Measurements from ENCODE around the gene LBX1.

The LBX1 gene

DNA sequence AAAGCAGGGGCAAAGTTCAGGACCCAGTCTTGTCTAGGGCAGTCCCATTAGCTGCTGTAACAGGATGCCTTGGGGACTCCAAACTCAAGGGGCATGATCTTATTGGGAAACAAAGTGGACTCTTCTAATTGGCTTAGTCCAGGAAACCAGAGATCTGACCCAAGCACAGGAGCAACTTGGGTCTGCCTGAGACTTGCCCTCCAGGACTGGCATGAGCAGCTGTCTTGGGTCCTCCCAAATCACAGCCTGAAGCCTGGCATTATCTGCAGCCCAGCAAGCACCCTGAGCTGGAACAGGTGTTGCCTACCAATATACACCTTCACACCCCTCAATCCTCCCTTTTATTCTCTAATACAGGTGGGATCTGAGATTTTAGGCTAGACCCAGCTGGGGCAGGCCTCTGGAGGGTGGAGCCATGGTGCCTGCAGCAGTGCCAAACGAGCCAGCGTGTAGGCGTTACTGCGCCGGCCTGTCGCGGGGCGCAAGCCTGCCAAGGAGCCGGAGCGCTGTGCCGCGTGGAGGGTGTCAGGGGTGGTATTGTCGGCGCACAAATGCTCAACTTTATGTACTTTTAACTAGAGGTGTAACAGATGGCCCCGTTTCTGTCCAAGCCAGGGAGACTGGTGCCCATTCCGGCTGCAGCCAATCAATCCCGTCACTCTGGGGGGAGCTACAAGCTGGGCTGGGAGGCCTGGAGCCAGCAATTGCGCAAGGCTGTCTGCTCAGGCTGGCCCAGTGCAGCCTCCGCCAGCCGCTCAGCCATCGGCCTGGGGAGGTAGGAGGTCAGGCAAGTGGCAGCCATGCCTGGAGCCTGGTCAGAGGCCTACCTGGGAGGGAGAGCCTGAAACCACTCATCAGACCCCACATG lies 12.8 kb upstream of the LBX1 start:
- Histone ChIP-seq H3K36me3 (ENCODE audit: control insufficient read depth, insufficient read depth, low read length) (no peaks in the 10 kb centered on the region), H3K27me3 (ENCODE audit: control insufficient read depth, insufficient read depth, low read length) (peaks cover 82% of the 10 kb centered on the region), H3K27ac (ENCODE audit: low read depth, low read length) (no peak overlapping the region), H3K4me1 (ENCODE audit: control insufficient read depth, insufficient read depth, low read length) (peaks cover 9% of the 10 kb centered on the region), H3K4me3 (ENCODE audit: low read depth, low read length) (no peak overlapping the region), H3K9ac (ENCODE audit: low read depth, low read length) (no peak overlapping the region), H3K9me3 (ENCODE audit: control insufficient read depth, insufficient read depth, low read length) (no peaks in the 10 kb centered on the region)

- no peak overlapping the region for H3K27ac ChIP-seq (ENCODE audit: low read depth, low read length)
- no peaks in the 10 kb centered on the region for H3K36me3 ChIP-seq (ENCODE audit: control insufficient read depth, insufficient read depth, low read length)
- H3K27me3 ChIP-seq (ENCODE audit: control insufficient read depth, insufficient read depth, low read length): peaks cover 95% of the 10 kb centered on the region
- H3K9me3 ChIP-seq (ENCODE audit: control insufficient read depth, insufficient read depth, low read length): no peaks in the 10 kb centered on the region
- no peak overlapping the region for H3K4me3 ChIP-seq (ENCODE audit: low read depth, low read length)
- no peak overlapping the region for H3K9ac ChIP-seq (ENCODE audit: low read depth, low read length)
- H3K4me1 ChIP-seq (ENCODE audit: control insufficient read depth, insufficient read depth, low read length): peaks cover 9% of the 10 kb centered on the region
Measured at GRCh38 chr10:101238732-101239105, 9.5 kb upstream of the LBX1 start.

DNA sequence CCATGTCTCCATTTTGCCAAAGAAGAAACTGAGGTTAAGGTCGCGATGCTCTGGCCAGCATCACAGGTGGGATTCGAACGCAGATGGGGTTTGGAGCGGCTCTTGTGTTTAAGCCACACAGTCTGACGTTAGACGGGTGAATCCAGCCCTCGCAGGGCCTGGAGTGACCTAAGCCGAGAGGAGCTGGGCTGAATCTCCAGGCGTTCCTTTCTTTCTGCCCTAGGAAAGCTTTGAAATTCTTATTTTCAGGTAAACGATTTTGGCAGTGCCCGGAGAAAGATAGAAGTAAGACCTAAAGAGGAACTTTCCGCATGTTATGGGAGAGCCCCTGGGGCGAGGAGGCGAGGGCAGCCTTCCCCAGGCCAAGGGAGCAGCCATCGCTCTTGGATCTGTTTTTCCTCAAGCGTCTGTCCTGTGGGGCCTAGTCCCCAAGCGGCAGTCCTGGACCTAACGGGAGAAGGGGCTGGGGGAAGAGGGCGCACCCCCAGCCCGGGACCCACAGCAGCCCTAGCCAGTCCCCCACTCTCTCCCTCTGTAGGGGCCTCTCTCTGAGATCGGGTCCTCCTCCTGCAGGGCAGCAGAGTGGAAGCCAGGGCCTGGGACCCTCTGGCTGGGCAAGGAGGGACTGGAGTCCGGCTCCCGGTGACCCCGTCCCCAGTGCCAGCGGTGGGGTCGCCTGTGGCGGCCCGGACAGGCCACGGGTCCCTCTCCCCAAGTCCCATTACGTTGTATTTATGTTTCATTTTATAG lies 8.9 kb upstream of the LBX1 start:
- no peaks in the 10 kb centered on the region for H3K36me3 ChIP-seq (ENCODE audit: control insufficient read depth, insufficient read depth, low read length)
- H3K4me3 ChIP-seq (ENCODE audit: low read depth, low read length): no peak overlapping the region
- H3K9ac ChIP-seq (ENCODE audit: low read depth, low read length): no peak overlapping the region
- peaks cover 9% of the 10 kb centered on the region for H3K4me1 ChIP-seq (ENCODE audit: control insufficient read depth, insufficient read depth, low read length)
- peaks cover 97% of the 10 kb centered on the region for H3K27me3 ChIP-seq (ENCODE audit: control insufficient read depth, insufficient read depth, low read length)
- no peaks in the 10 kb centered on the region for H3K9me3 ChIP-seq (ENCODE audit: control insufficient read depth, insufficient read depth, low read length)
- H3K27ac ChIP-seq (ENCODE audit: low read depth, low read length): no peak overlapping the region

DNA sequence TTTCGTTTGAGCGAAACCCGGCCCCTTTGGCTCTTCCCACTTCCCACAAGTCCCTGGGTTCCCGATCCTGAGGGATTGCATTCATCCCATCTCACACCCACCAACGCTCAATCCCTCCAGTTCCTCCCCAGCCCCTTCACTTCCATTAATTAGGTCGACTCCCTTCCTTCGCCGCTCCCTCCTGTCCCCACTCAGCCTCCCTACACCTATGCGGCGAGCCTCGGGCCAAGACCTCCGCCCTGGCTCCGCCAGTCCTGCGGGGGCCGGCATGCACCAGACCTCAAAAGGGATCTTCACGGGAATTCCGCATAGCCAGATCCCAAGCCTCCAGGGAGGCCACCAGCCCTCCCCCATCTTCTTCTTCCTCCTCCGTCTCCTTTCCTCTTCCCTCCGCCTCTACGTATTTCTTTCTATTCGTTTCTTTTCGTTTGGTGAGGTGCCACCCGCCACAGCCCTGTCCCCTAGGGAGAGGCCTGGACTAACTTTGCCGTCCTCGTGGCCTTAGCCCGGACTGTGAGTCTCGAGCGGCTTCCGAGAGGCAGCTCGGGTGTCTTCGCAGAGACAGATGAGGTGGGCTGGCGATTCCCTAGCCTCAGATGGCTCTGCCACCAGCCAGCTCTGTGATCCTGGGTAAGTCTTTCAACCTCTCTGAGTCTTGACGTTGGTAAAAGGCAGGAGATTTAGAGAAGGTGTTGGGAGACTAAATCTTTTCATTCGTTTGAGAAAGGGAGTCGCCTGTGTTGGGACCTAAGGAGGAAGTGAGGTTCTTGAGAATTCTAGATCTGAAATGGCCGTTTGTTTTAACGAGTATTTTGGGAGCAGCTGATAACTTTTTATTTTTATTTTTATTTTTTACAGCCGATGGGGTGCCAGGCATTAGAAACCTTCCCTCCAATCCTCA lies 8.1 kb upstream of the LBX1 start:
- H3K9me3 ChIP-seq (ENCODE audit: control insufficient read depth, insufficient read depth, low read length): no peaks in the 10 kb centered on the region
- H3K9ac ChIP-seq (ENCODE audit: low read depth, low read length): no peak overlapping the region
- peaks cover 98% of the 10 kb centered on the region for H3K27me3 ChIP-seq (ENCODE audit: control insufficient read depth, insufficient read depth, low read length)
- no peaks in the 10 kb centered on the region for H3K36me3 ChIP-seq (ENCODE audit: control insufficient read depth, insufficient read depth, low read length)
- H3K4me1 ChIP-seq (ENCODE audit: control insufficient read depth, insufficient read depth, low read length): peaks cover 9% of the 10 kb centered on the region
- H3K27ac ChIP-seq (ENCODE audit: low read depth, low read length): no peak overlapping the region
- H3K4me3 ChIP-seq (ENCODE audit: low read depth, low read length): peak overlapping the region; percentile 58

- H3K36me3 ChIP-seq (ENCODE audit: control insufficient read depth, insufficient read depth, low read length): no peaks in the 10 kb centered on the region
- H3K27ac ChIP-seq (ENCODE audit: low read depth, low read length): no peak overlapping the region
- no peaks in the 10 kb centered on the region for H3K9me3 ChIP-seq (ENCODE audit: control insufficient read depth, insufficient read depth, low read length)
- peaks cover 98% of the 10 kb centered on the region for H3K27me3 ChIP-seq (ENCODE audit: control insufficient read depth, insufficient read depth, low read length)
- H3K4me3 ChIP-seq (ENCODE audit: low read depth, low read length): peak overlapping the region; percentile 58
- no peak overlapping the region for H3K9ac ChIP-seq (ENCODE audit: low read depth, low read length)
- H3K4me1 ChIP-seq (ENCODE audit: control insufficient read depth, insufficient read depth, low read length): peaks cover 9% of the 10 kb centered on the region
Measured at GRCh38 chr10:101236376-101237080, 7.3 kb upstream of the LBX1 start.

- Histone ChIP-seq H3K27me3 (ENCODE audit: control insufficient read depth, insufficient read depth, low read length) (peaks cover 100% of the 10 kb centered on the region), H3K9me3 (ENCODE audit: control insufficient read depth, insufficient read depth, low read length) (no peaks in the 10 kb centered on the region), H3K4me3 (ENCODE audit: low read depth, low read length) (no peak overlapping the region)
Measured at GRCh38 chr10:101235766-101236165, 6.5 kb upstream of the LBX1 start.

GRCh38 chr10:101234333-101234732 lies 5.1 kb upstream of the LBX1 start:
- Histone ChIP-seq H3K9ac (ENCODE audit: low read depth, low read length) (no peak overlapping the region), H3K9me3 (ENCODE audit: control insufficient read depth, insufficient read depth, low read length) (no peaks in the 10 kb centered on the region), H3K27me3 (ENCODE audit: control insufficient read depth, insufficient read depth, low read length) (peaks cover 100% of the 10 kb centered on the region), H3K36me3 (ENCODE audit: control insufficient read depth, insufficient read depth, low read length) (no peaks in the 10 kb centered on the region), H3K4me3 (ENCODE audit: low read depth, low read length) (no peak overlapping the region), H3K27ac (ENCODE audit: low read depth, low read length) (no peak overlapping the region), H3K4me1 (ENCODE audit: control insufficient read depth, insufficient read depth, low read length) (peaks cover 15% of the 10 kb centered on the region)

More at GRCh38 chr10:101235766-101236165, 6.5 kb upstream of the LBX1 start:
- no peaks in the 10 kb centered on the region for H3K36me3 ChIP-seq (ENCODE audit: control insufficient read depth, insufficient read depth, low read length)
- H3K4me1 ChIP-seq (ENCODE audit: control insufficient read depth, insufficient read depth, low read length): peaks cover 9% of the 10 kb centered on the region
- H3K27ac ChIP-seq (ENCODE audit: low read depth, low read length): no peak overlapping the region
- no peak overlapping the region for H3K9ac ChIP-seq (ENCODE audit: low read depth, low read length)

- Histone ChIP-seq H3K9me3 (ENCODE audit: control insufficient read depth, insufficient read depth, low read length) (no peaks in the 10 kb centered on the region), H3K27me3 (ENCODE audit: control insufficient read depth, insufficient read depth, low read length) (peaks cover 100% of the 10 kb centered on the region), H3K4me3 (ENCODE audit: low read depth, low read length) (no peak overlapping the region), H3K4me1 (ENCODE audit: control insufficient read depth, insufficient read depth, low read length) (peaks cover 15% of the 10 kb centered on the region), H3K27ac (ENCODE audit: low read depth, low read length) (no peak overlapping the region), H3K9ac (ENCODE audit: low read depth, low read length) (no peak overlapping the region), H3K36me3 (ENCODE audit: control insufficient read depth, insufficient read depth, low read length) (no peaks in the 10 kb centered on the region)
Measured at GRCh38 chr10:101233863-101234262, 4.6 kb upstream of the LBX1 start.

DNA sequence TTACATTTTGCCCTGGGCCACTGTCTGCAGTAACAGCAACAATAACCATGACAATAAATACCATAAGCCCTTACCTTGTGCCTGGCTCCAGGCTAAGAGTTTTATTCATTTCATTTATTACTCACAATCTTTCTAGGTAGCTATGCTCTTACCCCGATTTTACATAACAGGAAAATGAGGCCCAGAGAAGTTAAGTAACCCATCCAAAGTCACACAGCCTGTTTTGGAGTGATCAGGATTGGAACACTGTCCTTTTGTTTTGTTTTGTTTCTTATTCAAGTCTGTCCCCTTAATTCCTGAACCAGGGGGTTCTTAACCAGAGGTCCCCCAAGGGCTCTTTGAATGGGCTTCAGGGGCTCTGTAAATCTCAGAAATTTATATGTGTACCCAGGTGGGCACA lies 4.2 kb upstream of the LBX1 start:
- no peak overlapping the region for H3K4me3 ChIP-seq (ENCODE audit: low read depth, low read length)
- H3K27ac ChIP-seq (ENCODE audit: low read depth, low read length): no peak overlapping the region
- no peaks in the 10 kb centered on the region for H3K9me3 ChIP-seq (ENCODE audit: control insufficient read depth, insufficient read depth, low read length)
- H3K27me3 ChIP-seq (ENCODE audit: control insufficient read depth, insufficient read depth, low read length): peaks cover 100% of the 10 kb centered on the region
- H3K4me1 ChIP-seq (ENCODE audit: control insufficient read depth, insufficient read depth, low read length): peaks cover 15% of the 10 kb centered on the region
- H3K36me3 ChIP-seq (ENCODE audit: control insufficient read depth, insufficient read depth, low read length): no peaks in the 10 kb centered on the region
- no peak overlapping the region for H3K9ac ChIP-seq (ENCODE audit: low read depth, low read length)

DNA sequence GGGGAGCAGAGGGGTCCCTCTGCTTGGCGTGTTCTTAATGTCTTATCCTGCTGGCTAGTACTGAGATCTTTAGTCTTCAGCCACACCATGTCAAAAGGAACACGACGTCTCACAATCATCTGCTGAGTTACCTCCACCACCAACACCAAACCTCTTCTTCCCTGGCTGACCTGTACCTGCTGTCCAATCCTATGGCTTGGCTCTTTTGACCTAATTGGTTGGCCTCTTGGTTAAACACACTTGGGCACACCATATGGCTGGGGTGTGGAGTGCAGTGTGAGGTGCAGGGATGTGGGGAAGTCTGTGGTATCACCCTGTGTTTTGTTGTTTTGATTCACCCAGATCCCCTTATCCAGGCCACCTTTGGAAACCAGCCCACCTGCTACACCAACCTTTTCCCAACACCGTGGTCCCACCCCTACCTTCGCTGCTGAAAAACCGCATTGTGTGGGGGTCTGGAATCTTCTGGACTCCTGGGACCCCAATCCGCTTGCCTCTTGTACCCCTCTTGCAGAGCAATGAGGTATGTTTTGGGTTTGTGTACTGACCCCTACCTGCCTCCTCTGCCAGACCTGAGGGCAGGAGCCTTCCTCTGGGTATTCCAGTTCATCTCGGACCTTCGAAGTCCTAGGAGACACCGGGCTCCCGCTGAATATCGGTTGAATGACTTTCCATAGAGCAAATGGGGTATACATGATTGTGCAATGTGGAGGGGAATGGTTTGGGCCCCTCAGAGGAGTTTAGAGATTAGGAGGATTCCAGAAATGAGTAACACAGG lies 2.8 kb upstream of the LBX1 start:
- Histone ChIP-seq H3K4me3 (ENCODE audit: low read depth, low read length) (no peak overlapping the region), H3K4me1 (ENCODE audit: control insufficient read depth, insufficient read depth, low read length) (peaks cover 5% of the 10 kb centered on the region; the same call in 1 of the 2 replicates), H3K36me3 (ENCODE audit: control insufficient read depth, insufficient read depth, low read length) (no peaks in the 10 kb centered on the region), H3K9ac (ENCODE audit: low read depth, low read length) (no peak overlapping the region), H3K27ac (ENCODE audit: low read depth, low read length) (no peak overlapping the region), H3K27me3 (ENCODE audit: control insufficient read depth, insufficient read depth, low read length) (peaks cover 100% of the 10 kb centered on the region), H3K9me3 (ENCODE audit: control insufficient read depth, insufficient read depth, low read length) (no peaks in the 10 kb centered on the region)

Data from HUES48 (cell line).